Measurements from ENCODE around the gene PHF2. TPM values are rescaled to one million over a fixed set of nuclear protein-coding genes. Genes with fewer than 3 reads are reported as not detected.
A peak's percentile ranks its signal among the peaks of the same experiment; 100 is the strongest.

Gene PHF2
- total RNA-seq, 1 donor from 2014 or later = 27.7 TPM

- H3K27me3 ChIP-seq = no peaks in the 10 kb centered on the region
- TF ChIP-seq POLR2A (IDR thresholded peaks at IDR 0.05) = no peak
- no peak for TF ChIP-seq POLR2AphosphoS5 (IDR thresholded peaks at IDR 0.05; ENCODE audit: insufficient read depth in 1 of 2, low read depth in 1 of 2)
- TF ChIP-seq CTCF (IDR thresholded peaks at IDR 0.05) = no peak
- no peaks in the 10 kb centered on the region for H3K36me3 ChIP-seq
- H3K4me3 ChIP-seq = no peak overlapping the region
- H3K9me3 ChIP-seq = no peaks in the 10 kb centered on the region
- H3K27ac ChIP-seq = no peak overlapping the region
- intact Hi-C loops (cut with DNase I) = no loop called here
- peak in 1 of 2 donors; percentile 69 for DNase-seq (ENCODE audit: extremely low spot score in 2 of 2)
- H3K4me1 ChIP-seq = peaks cover 59% of the 10 kb centered on the region
Observed at GRCh38 chr9:93585259-93585658, 8.9 kb downstream of the PHF2 start.

GRCh38 chr9:93585695-93586094, 9.3 kb downstream of the PHF2 start:
- H3K36me3 ChIP-seq = no peaks in the 10 kb centered on the region
- H3K4me3 ChIP-seq = no peak overlapping the region
- no peaks in the 10 kb centered on the region for H3K9me3 ChIP-seq
- H3K4me1 ChIP-seq = peaks cover 59% of the 10 kb centered on the region
- DNase-seq (ENCODE audit: extremely low spot score in 2 of 2) = no peak
- intact Hi-C loops (cut with DNase I) = no loop called here
- H3K27me3 ChIP-seq = no peaks in the 10 kb centered on the region
- H3K27ac ChIP-seq = no peak overlapping the region
- TF ChIP-seq POLR2AphosphoS5 (IDR thresholded peaks at IDR 0.05; ENCODE audit: insufficient read depth in 1 of 2, low read depth in 1 of 2) (no peak), POLR2A (IDR thresholded peaks at IDR 0.05) (no peak), CTCF (IDR thresholded peaks at IDR 0.05) (no peak)

DNA sequence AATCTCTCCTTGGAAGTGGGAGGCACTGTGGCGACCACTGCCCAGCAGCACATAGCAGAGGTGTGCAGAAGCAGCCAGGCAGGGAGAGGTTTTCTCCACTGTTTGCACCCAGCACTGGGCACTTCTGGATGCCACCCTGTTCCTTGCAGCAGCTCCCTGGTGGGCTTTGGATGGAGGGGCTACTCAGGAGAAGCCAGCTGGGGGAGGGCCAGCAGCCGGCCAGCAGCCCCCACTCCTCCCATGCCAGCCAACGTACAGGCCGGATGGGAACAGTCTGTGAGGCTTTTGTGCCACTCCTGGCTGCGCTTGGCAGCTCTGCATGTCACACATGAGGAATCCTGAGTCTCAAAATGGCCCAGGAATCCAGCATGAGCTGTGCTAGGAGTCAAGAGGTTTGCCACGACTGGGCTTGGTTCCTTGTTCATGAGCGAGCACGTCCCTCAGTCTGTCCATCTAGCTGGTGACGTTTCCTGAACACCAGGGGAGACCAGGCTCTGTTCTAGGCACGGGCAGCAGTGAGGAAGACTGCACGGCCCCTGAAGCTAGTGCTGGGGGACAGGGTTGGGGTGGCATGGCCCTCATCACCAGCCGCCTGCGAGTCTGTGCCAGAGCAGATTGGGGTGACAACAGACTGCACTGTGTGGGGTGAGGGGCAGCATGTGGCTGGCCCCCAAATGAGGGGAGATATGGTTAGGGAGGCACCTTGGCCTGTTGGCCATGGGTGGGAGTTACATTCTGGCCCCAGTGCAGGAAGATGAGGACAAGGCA, 10.1 kb downstream of the PHF2 start:
- no peaks in the 10 kb centered on the region for H3K9me3 ChIP-seq
- H3K4me1 ChIP-seq = peaks cover 59% of the 10 kb centered on the region
- no peaks in the 10 kb centered on the region for H3K27me3 ChIP-seq
- DNase-seq (ENCODE audit: extremely low spot score in 2 of 2) = peak in 1 of 2 donors; percentile 64
- H3K27ac ChIP-seq = no peak overlapping the region
- no peak overlapping the region for H3K4me3 ChIP-seq
- no peaks in the 10 kb centered on the region for H3K36me3 ChIP-seq
- TF ChIP-seq CTCF (IDR thresholded peaks at IDR 0.05) (no peak), POLR2AphosphoS5 (IDR thresholded peaks at IDR 0.05; ENCODE audit: insufficient read depth in 1 of 2, low read depth in 1 of 2) (no peak), POLR2A (IDR thresholded peaks at IDR 0.05) (no peak)
- intact Hi-C loops (cut with DNase I) = no loop called here

- no peak for DNase-seq (ENCODE audit: extremely low spot score in 2 of 2)
- H3K4me3 ChIP-seq = no peak overlapping the region
- no peak overlapping the region for H3K27ac ChIP-seq
- no peaks in the 10 kb centered on the region for H3K9me3 ChIP-seq
- intact Hi-C loops (cut with DNase I) = no loop called here
- H3K4me1 ChIP-seq = peaks cover 61% of the 10 kb centered on the region
- no peaks in the 10 kb centered on the region for H3K27me3 ChIP-seq
- no peaks in the 10 kb centered on the region for H3K36me3 ChIP-seq
- no peak for TF ChIP-seq POLR2A (IDR thresholded peaks at IDR 0.05)
- TF ChIP-seq CTCF (IDR thresholded peaks at IDR 0.05) = no peak
- no peak for TF ChIP-seq POLR2AphosphoS5 (IDR thresholded peaks at IDR 0.05; ENCODE audit: insufficient read depth in 1 of 2, low read depth in 1 of 2)
Observed at GRCh38 chr9:93587284-93587650, 10.9 kb downstream of the PHF2 start.

DNA sequence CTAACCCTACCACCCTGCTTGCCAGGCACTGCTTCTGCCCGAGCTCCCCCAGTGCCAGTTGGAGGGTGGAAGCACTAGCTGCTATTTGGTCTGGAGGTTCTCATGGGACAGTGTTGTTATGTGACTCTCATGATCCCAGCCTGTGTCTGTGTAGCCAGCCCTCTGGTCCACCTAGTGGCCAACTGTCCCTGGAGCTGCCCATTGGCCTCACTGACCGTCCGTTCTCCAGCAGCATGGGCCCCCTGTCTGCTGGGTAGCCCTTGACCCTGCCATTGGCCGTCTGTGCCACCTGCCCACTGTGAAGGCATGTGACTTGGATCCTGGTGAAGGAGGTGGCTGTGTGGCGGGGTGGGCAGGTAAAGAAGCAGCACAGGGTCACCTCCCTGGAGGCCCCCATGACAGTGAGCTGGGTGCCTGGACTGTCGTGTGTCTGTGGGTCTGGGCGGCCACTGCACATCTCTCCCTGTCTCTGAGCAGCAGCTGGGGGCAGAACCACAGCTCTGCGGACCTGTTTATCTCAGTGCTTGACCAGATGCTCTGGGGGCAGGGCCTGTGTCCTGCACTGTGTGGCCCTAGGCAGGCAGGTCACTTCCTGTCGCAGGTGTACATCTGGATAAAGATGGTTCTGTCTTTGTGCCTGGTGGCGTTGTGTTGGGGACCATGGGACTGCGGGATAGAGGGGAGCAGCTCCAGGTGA, 11.4 kb downstream of the PHF2 start:
- H3K9me3 ChIP-seq = no peaks in the 10 kb centered on the region
- DNase-seq (ENCODE audit: extremely low spot score in 2 of 2) = peak in 1 of 2 donors; percentile 79
- peaks cover 61% of the 10 kb centered on the region for H3K4me1 ChIP-seq
- intact Hi-C loops (cut with DNase I) = no loop called here
- no peak overlapping the region for H3K4me3 ChIP-seq
- no peak overlapping the region for H3K27ac ChIP-seq
- H3K36me3 ChIP-seq = no peaks in the 10 kb centered on the region
- H3K27me3 ChIP-seq = no peaks in the 10 kb centered on the region
- TF ChIP-seq POLR2A (IDR thresholded peaks at IDR 0.05) (no peak), CTCF (IDR thresholded peaks at IDR 0.05) (no peak), POLR2AphosphoS5 (IDR thresholded peaks at IDR 0.05; ENCODE audit: insufficient read depth in 1 of 2, low read depth in 1 of 2) (no peak)

Measured in vagina (tissue), 2 donors.